AG04449 (cell line): Measurements from ENCODE around the gene TPRA1.

ENCODE experiments used
- CTCF ChIA-PET: fragments of 350-600 bp; formaldehyde crosslinking; extraction: SDS; loops from one replicate; lab custom pipeline; 2021; ENCODE audit warnings: antibody characterized with exemption; lab: Yijun Ruan, JAX
- POLR2A ChIA-PET: fragments of 400-600, 350-600 bp; formaldehyde crosslinking; extraction: SDS; loops from one replicate; lab custom pipeline; 2020; ENCODE audit warnings: antibody characterized with exemption, inconsistent platforms; lab: Yijun Ruan, JAX
- DNase-seq: peaks from one replicate; pipeline ENCODE4 v3.0.0-alpha.2; 2010; ENCODE audit warnings: low read depth, low spot score
- H3K4me3 ChIP-seq: 2 replicates; pipeline ENCODE4 v1.5.1; 2011; ENCODE audit warnings: low read depth, mild to moderate bottlenecking, control low read depth, low read length
- CTCF ChIP-seq: IDR thresholded peaks from one replicate; pipeline ENCODE4 v1.5.1; 2011; ENCODE audit warnings: mild to moderate bottlenecking, moderate library complexity, low read length, control low read depth, inconsistent platforms; ENCODE audit not compliant: insufficient read depth; ENCODE audit errors: missing control alignments

Gene TPRA1

GRCh38 chr3:127572186-127572585 is 18.3 kb downstream of the TPRA1 start:
- no peak for TF ChIP-seq CTCF
- DNase-seq: no peak
- CTCF ChIA-PET: interaction anchor here (1.0 to 1.3 kb wide), 2 partner anchors 18 to 24 kb away, joined by 3 to 5 read pairs; no protein-coding TSS in a partner anchor
- no peak overlapping the region for H3K4me3 ChIP-seq
- POLR2A ChIA-PET: interaction anchor here (0.7 kb wide), 1 partner anchor 14 kb away, joined by 3 read pairs; no protein-coding TSS in a partner anchor

GRCh38 chr3:127570520-127570919 is 20.0 kb downstream of the TPRA1 start:
- no peak for DNase-seq
- ChIA-PET POLR2A (no interaction called here), CTCF (interaction anchor here (1.4 kb wide), 1 partner anchor 10 kb away, joined by 3 read pairs; no protein-coding TSS in a partner anchor)
- TF ChIP-seq CTCF: no peak
- H3K4me3 ChIP-seq: no peak overlapping the region

GRCh38 chr3:127569160-127569559 is 21.4 kb downstream of the TPRA1 start:
- TF ChIP-seq CTCF: no peak
- H3K4me3 ChIP-seq: no peak overlapping the region
- DNase-seq: no peak
- ChIA-PET CTCF (interaction anchor here (0.7 to 1.9 kb wide), 2 partner anchors 10 to 21 kb away, joined by 3 to 6 read pairs; no protein-coding TSS in a partner anchor), POLR2A (interaction anchor here (0.7 kb wide), 1 partner anchor 128 kb away, joined by 3 read pairs; no protein-coding TSS in a partner anchor)

- TF ChIP-seq CTCF: no peak
- H3K4me3 ChIP-seq: no peak overlapping the region
- no peak for DNase-seq
- ChIA-PET CTCF (interaction anchor here (0.7 to 1.9 kb wide), 2 partner anchors 11 to 21 kb away, joined by 3 to 6 read pairs; no protein-coding TSS in a partner anchor), POLR2A (interaction anchor here (0.7 kb wide), 1 partner anchor 129 kb away, joined by 3 read pairs; no protein-coding TSS in a partner anchor)
These were observed 21.9 kb downstream of the TPRA1 start for GRCh38 chr3:127568586-127568985.

GRCh38 chr3:127566833-127567232 is 23.7 kb downstream of the TPRA1 start:
- DNase-seq: no peak
- POLR2A ChIA-PET: no interaction called here
- no peak overlapping the region for H3K4me3 ChIP-seq
- CTCF ChIA-PET: interaction anchor here (1.0 to 2.8 kb wide), 3 partner anchors 8 to 23 kb away, joined by 3 to 26 read pairs (median 5); no protein-coding TSS in a partner anchor
- no peak for TF ChIP-seq CTCF

- H3K4me3 ChIP-seq: no peak overlapping the region
- CTCF ChIA-PET: interaction anchor here (0.9 to 2.8 kb wide), 5 partner anchors 9 to 21 kb away, joined by 3 to 26 read pairs (median 8); no protein-coding TSS in a partner anchor
- POLR2A ChIA-PET: no interaction called here
- TF ChIP-seq CTCF: no peak
- DNase-seq: no peak
These were observed 24.8 kb downstream of the TPRA1 start for GRCh38 chr3:127565711-127566110.
